Spleen (tissue), 11 donors: ENCODE measurements around the gene HMGA1. TPM values are rescaled to one million over a fixed set of nuclear protein-coding genes. Genes with fewer than 3 reads are reported as not detected.

Source experiments
- DNase-seq: peaks from one replicate; pipeline ENCODE4 v3.0.0-alpha.2; 2020
- H3K27ac ChIP-seq, 8 donors: fragments of 200-600 bp; sonication (generic) in 7 of 8; 1 replicate in 4 of 8; 2 replicates in 4 of 8; pipeline versions ENCODE4 v1.5.0 to v1.8.0; 2016 to 2021; ENCODE audit warnings: inconsistent platforms in 4 of 8, mild to moderate bottlenecking in 4 of 8, moderate library complexity in 1 of 8
- H3K27me3 ChIP-seq, 7 donors: fragments of 200-600 bp; sonication (generic) in 6 of 7; replicated peaks in 1 of 7; 1 replicate in 4 of 7; 2 replicates in 3 of 7; pipeline versions ENCODE4 v1.5.0 to v1.8.0; 2016 to 2021; ENCODE audit warnings: inconsistent platforms in 3 of 7, mild to moderate bottlenecking in 1 of 7
- H3K36me3 ChIP-seq, 6 donors: fragments of 200-600 bp; sonication (generic) in 5 of 6; 1 replicate in 4 of 6; 2 replicates in 2 of 6; pipeline versions ENCODE4 v1.5.0 to v1.8.0; 2016 to 2021; ENCODE audit warnings: inconsistent platforms in 2 of 6
- H3K4me1 ChIP-seq, 6 donors: fragments of 200-600 bp; sonication (generic) in 5 of 6; 1 replicate in 3 of 6; 2 replicates in 3 of 6; pipeline versions ENCODE4 v1.5.0 to v1.8.0; 2016 to 2021; ENCODE audit warnings: inconsistent platforms in 3 of 6
- H3K4me3 ChIP-seq, 8 donors: fragments of 200-600 bp; sonication (generic) in 7 of 8; 1 replicate in 4 of 8; 2 replicates in 4 of 8; pipeline versions ENCODE4 v1.5.0 to v1.8.0; 2016 to 2021; ENCODE audit warnings: inconsistent platforms in 4 of 8, mild to moderate bottlenecking in 4 of 8, moderate library complexity in 2 of 8
- H3K9me3 ChIP-seq, 8 donors: fragments of 200-600 bp; sonication (generic) in 7 of 8; 1 replicate in 4 of 8; 2 replicates in 4 of 8; pipeline versions ENCODE4 v1.5.0 to v1.8.0; 2016 to 2021; ENCODE audit warnings: inconsistent platforms in 4 of 8
- POLR2A ChIP-seq, 3 donors: fragments of 450-650 bp; IDR thresholded peaks; one replicate each; pipeline ENCODE4 v1.5.1; 2017; ENCODE audit warnings: antibody characterized with exemption in 3 of 3, mild to moderate bottlenecking in 1 of 3
- POLR2AphosphoS5 ChIP-seq, 3 donors: sonication (generic); formaldehyde crosslinking; IDR thresholded peaks; one replicate each; pipeline ENCODE4 v1.5.1; 2017; ENCODE audit warnings: antibody characterized with exemption in 3 of 3
- WGBS, 5 donors: extraction: QIAGEN DNeasy Blood & Tissue Kit in 3 of 5; methylation state at CpG; one replicate each; pipeline versions ENCODE4 v1.1.5 to v1.1.7; 2013 to 2018; 5-methylcytosine and 5-hydroxymethylcytosine counted together
- intact Hi-C: fragments of 100-400 bp; cut with DNase I; formaldehyde crosslinking; loops from one replicate; pipeline ENCODE4 v1.15.0; 2023; ENCODE audit warnings: low total_unique reads
- polyA plus RNA-seq, 3 donors: library from polyadenylated mRNA; stranded (reverse); fragments of 200-250 nt; gene quantifications; one replicate each; pipeline ENCODE4 v1.2.1, GENCODE V29; 2013
- total RNA-seq, 7 donors: library from RNA; depleted of rRNA in 3 of 7; stranded (reverse); fragments of >200 nt in 3 of 7; fragmentation: NEBNext Ultra II Directional in 4 of 7; extraction: Animal tissue kit (Norgen Biotek cat#: 25700) in 4 of 7; gene quantifications; one replicate each; pipeline versions ENCODE4 v1.1.0 to v1.2.1, GENCODE V29; 2016 to 2021
- TF ChIP-seq, protein P1 (sequence below), 11 experiments: fragments of 200-600 bp in 7 of 11; fragments of 450-650 bp in 4 of 11; sonication (generic) in 4 of 11; IDR thresholded peaks in 8 of 11; conservative IDR thresholded peaks in 3 of 11; 1 replicate in 7 of 11; 2 replicates in 4 of 11; pipeline versions ENCODE4 v1.4.0 to v1.8.0; 2016 to 2021; ENCODE audit warnings: antibody characterized with exemption in 11 of 11, inconsistent platforms in 4 of 11, mild to moderate bottlenecking in 1 of 11
- donor health status: healthy with polysubstance abuse.
- donor health status: DM: no; HTN: no; CAD: no; lungs with moderate emphysema.
- donor health status: DM: no; HTN: no; CAD: no.
- donor health status: Bipolar disorder and iron deficiency.
- donor health status: healthy.
- donor health status: DM: no; HTN: no; CAD: no.
- donor health status: DM: yes; HTN: yes; CAD: no.

HMGA1 gene
- total and polyA plus RNA-seq, 10 donors: 49.9 to 129 (median 79.6) TPM

DNA sequence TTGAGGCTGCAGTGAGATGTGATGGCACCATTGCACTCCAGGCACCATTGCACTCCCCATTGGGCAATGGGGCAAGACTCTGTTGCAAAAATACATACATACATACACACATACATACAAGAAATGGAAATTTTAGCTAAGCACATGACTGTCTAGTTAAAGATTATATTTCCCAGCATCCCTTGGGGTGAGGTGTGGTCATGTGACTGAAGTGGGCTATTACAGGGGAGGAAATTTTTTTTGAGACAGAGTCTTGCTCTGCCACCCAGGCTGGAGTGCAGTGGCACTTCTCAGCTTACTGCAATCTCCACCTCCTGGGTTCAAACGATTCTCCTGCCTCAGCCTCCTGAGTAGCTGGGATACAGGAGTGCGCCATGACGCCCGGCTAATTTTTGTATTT is 32.0 kb upstream of the HMGA1 start:
- H3K27ac ChIP-seq: no peak overlapping the region
- WGBS, 5 donors: 81 to 100% (median 97%) methylated on average over 4 of the region's 4 CpGs
- DNase-seq: no peak
- H3K9me3 ChIP-seq: no peaks in the 10 kb centered on the region
- no peaks in the 10 kb centered on the region for H3K4me1 ChIP-seq
- no peaks in the 10 kb centered on the region for H3K36me3 ChIP-seq
- intact Hi-C loops: no loop called here
- H3K4me3 ChIP-seq: no peak overlapping the region
- H3K27me3 ChIP-seq: no peaks in the 10 kb centered on the region
- TF ChIP-seq, protein P1, sequence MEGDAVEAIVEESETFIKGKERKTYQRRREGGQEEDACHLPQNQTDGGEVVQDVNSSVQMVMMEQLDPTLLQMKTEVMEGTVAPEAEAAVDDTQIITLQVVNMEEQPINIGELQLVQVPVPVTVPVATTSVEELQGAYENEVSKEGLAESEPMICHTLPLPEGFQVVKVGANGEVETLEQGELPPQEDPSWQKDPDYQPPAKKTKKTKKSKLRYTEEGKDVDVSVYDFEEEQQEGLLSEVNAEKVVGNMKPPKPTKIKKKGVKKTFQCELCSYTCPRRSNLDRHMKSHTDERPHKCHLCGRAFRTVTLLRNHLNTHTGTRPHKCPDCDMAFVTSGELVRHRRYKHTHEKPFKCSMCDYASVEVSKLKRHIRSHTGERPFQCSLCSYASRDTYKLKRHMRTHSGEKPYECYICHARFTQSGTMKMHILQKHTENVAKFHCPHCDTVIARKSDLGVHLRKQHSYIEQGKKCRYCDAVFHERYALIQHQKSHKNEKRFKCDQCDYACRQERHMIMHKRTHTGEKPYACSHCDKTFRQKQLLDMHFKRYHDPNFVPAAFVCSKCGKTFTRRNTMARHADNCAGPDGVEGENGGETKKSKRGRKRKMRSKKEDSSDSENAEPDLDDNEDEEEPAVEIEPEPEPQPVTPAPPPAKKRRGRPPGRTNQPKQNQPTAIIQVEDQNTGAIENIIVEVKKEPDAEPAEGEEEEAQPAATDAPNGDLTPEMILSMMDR (IDR thresholded peaks at IDR 0.05 in 8 of 11, conservative IDR thresholded peaks at IDR 0.05 in 3 of 11): no peak
- TF ChIP-seq POLR2A (IDR thresholded peaks at IDR 0.05): no peak
- no peak for TF ChIP-seq POLR2AphosphoS5 (IDR thresholded peaks at IDR 0.05)

DNA sequence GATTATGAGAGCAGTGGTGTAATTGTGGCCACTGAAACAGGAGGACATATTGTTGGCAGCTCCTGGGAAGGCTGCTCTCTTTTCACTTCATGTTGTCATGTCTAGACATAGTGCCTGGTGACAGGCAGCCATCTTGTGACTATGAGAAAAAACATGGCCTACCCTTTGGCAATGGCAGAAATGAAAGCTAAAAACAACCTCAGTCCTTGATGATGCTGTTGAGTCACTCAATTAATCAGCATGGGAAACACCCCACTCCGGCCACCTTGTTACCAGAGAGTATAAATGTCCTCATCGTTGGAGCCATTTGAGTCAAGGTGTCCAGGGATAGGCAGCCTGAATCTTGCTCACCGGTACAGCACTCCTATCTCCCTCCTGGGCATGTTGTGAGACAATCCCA is 31.2 kb upstream of the HMGA1 start:
- TF ChIP-seq, protein P1 (IDR thresholded peaks at IDR 0.05 in 8 of 11, conservative IDR thresholded peaks at IDR 0.05 in 3 of 11): no peak
- TF ChIP-seq POLR2A (IDR thresholded peaks at IDR 0.05) (no peak), POLR2AphosphoS5 (IDR thresholded peaks at IDR 0.05) (no peak)
- H3K4me3 ChIP-seq: no peak overlapping the region
- intact Hi-C loops: no loop called here
- no peaks in the 10 kb centered on the region for H3K36me3 ChIP-seq
- no peaks in the 10 kb centered on the region for H3K9me3 ChIP-seq
- H3K4me1 ChIP-seq: no peaks in the 10 kb centered on the region
- DNase-seq: peak; percentile 22
- no peak overlapping the region for H3K27ac ChIP-seq
- WGBS, 5 donors: 89 to 100% (median 94%) methylated on average over 3 of the region's 3 CpGs
- H3K27me3 ChIP-seq: no peaks in the 10 kb centered on the region

DNA sequence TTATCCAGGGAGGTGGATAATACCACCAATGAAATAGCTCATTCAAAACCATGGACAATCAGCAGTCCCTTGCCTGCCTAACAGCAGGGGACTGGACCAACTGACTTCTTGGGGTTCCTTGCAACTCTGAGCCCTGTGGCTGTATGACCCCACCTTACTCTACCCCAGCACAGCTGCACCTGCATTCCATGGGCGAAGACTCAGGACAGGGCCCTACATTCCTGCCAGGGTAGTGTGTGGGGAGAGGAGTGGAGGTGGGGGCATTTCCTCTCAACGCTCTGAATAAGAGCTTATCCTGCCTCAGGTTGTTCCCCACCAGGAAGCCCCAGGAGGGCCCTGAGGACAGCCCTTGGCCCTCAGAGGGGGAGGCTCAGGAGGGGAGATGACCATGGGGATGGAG is 30.8 kb upstream of the HMGA1 start:
- Histone ChIP-seq H3K27ac (no peak overlapping the region), H3K36me3 (no peaks in the 10 kb centered on the region), H3K4me1 (no peaks in the 10 kb centered on the region), H3K27me3 (no peaks in the 10 kb centered on the region), H3K4me3 (no peak overlapping the region), H3K9me3 (no peaks in the 10 kb centered on the region)
- no peak for DNase-seq
- intact Hi-C loops: no loop called here
- WGBS, 5 donors: 75 to 90% (median 79%) methylated on average over 2 of the region's 2 CpGs
- TF ChIP-seq POLR2AphosphoS5 (IDR thresholded peaks at IDR 0.05) (no peak), POLR2A (IDR thresholded peaks at IDR 0.05) (no peak)
- TF ChIP-seq, protein P1 (IDR thresholded peaks at IDR 0.05 in 8 of 11, conservative IDR thresholded peaks at IDR 0.05 in 3 of 11): no peak

DNA sequence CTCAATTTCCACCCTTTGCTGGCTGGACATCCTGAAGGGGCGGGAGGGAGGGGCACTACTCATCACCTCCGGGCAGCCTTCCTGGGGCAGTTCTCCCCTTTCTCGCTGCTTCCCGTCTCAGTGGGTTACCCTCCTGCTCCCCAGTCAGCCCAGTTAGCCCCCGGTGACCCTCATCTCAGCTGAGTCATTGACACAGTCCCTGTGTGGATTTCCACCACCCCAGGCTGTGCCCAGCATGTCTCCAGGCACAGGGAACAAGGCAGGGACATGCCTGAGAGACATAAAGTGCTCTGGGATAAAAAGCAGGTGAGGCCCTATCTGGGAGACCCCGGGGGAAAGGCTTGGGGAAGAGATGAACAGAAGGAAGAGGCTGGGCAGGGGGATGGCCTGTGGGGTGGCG is 29.9 kb upstream of the HMGA1 start:
- TF ChIP-seq, protein P1 (IDR thresholded peaks at IDR 0.05 in 8 of 11, conservative IDR thresholded peaks at IDR 0.05 in 3 of 11): no peak
- TF ChIP-seq POLR2A (IDR thresholded peaks at IDR 0.05) (no peak), POLR2AphosphoS5 (IDR thresholded peaks at IDR 0.05) (no peak)
- no peak for DNase-seq
- no peak overlapping the region for H3K4me3 ChIP-seq
- intact Hi-C loops: no loop called here
- H3K4me1 ChIP-seq: no peaks in the 10 kb centered on the region
- H3K36me3 ChIP-seq: no peaks in the 10 kb centered on the region
- WGBS, 5 donors: 70 to 87% (median 84%) methylated on average over 7 of the region's 7 CpGs
- H3K9me3 ChIP-seq: no peaks in the 10 kb centered on the region
- no peaks in the 10 kb centered on the region for H3K27me3 ChIP-seq
- no peak overlapping the region for H3K27ac ChIP-seq
